ENCODE data around the gene MMD2.
"Not testable (repeated sequence)": the region's sequence is repeated elsewhere in the genome, so short reads cannot be mapped to it uniquely, and the experiment has no call there.

Gene MMD2

DNA sequence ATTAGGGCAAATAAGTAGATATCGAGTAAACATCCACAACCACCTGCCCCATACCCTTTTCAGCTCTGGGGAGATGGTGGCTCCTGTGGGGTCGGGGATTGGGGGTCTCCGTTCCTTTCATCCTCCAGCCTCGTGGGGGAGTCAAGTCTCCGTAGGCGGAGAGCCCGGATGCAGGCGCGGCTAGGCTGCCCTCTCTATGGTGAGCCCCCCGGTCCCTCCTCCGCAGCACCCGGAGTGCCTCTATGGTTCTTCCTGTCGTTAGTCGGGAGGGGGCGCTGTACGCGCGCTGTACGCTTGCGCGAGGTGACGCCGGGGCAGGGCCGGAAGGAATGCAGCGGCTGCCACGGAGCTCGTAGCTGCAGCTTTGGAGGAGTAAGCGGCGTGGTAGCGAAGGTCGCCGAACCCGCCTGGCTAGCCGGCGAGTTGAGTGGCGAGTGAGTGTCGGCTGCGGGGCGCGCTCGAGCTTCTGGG is 14.8 kb upstream of the MMD2 start:
- Histone ChIP-seq H3K79me2 (ENCODE audit: insufficient read depth, low read length) (no peaks in the 10 kb centered on the region), H3K4me3 (ENCODE audit: low read depth, low read length, poor library complexity, severe bottlenecking) (peak overlapping the region; percentile 78), H3K9ac (ENCODE audit: low read length) (peak overlapping the region; percentile 82), H3K9me2 (ENCODE audit: low read depth, low read length) (no peaks in the 10 kb centered on the region), H3F3A (ENCODE audit: insufficient read depth, low read length) (no peaks in the 10 kb centered on the region), H3K9me3 (ENCODE audit: low read length) (no peaks in the 10 kb centered on the region), H3K27ac (ENCODE audit: low read depth, low read length, poor library complexity, severe bottlenecking) (peak overlapping the region; percentile 19), H3K36me3 (ENCODE audit: insufficient read depth, low read length) (peaks cover 27% of the 10 kb centered on the region), H3K27me3 (ENCODE audit: insufficient read depth, low read length) (no peaks in the 10 kb centered on the region), H3K4me1 (ENCODE audit: insufficient read depth, low read length, severe bottlenecking) (peaks cover 8% of the 10 kb centered on the region), H4K20me1 (ENCODE audit: insufficient read depth, low read length) (no peaks in the 10 kb centered on the region), H2AFZ (ENCODE audit: low read length) (no peak overlapping the region), H3K4me2 (ENCODE audit: low read length) (peak overlapping the region; percentile 83)
- TF ChIP-seq EZH2 (IDR thresholded peaks at IDR 0.05; ENCODE audit: borderline replicate concordance, low read length): no peak
- peak; percentile 83 for TF ChIP-seq CTCF (IDR thresholded peaks at IDR 0.05; ENCODE audit: low read length)

- H3K9ac ChIP-seq (ENCODE audit: low read length); H3F3A ChIP-seq (ENCODE audit: insufficient read depth, low read length): not testable (repeated sequence)
Measured at GRCh38 chr7:4972446-4972845, 13.5 kb upstream of the MMD2 start.

GRCh38 chr7:4965295-4966022 is 6.5 kb upstream of the MMD2 start:
- H3F3A ChIP-seq (ENCODE audit: insufficient read depth, low read length): no peaks in the 10 kb centered on the region
- no peaks in the 10 kb centered on the region for H4K20me1 ChIP-seq (ENCODE audit: insufficient read depth, low read length)
- no peak overlapping the region for H3K4me2 ChIP-seq (ENCODE audit: low read length)
- H3K9me3 ChIP-seq (ENCODE audit: low read length): no peaks in the 10 kb centered on the region
- no peaks in the 10 kb centered on the region for H3K4me1 ChIP-seq (ENCODE audit: insufficient read depth, low read length, severe bottlenecking)
- no peak overlapping the region for H3K27ac ChIP-seq (ENCODE audit: low read depth, low read length, poor library complexity, severe bottlenecking)
- no peaks in the 10 kb centered on the region for H3K36me3 ChIP-seq (ENCODE audit: insufficient read depth, low read length)
- H2AFZ ChIP-seq (ENCODE audit: low read length): no peak overlapping the region
- no peak overlapping the region for H3K9ac ChIP-seq (ENCODE audit: low read length)
- no peak for TF ChIP-seq EZH2 (IDR thresholded peaks at IDR 0.05; ENCODE audit: borderline replicate concordance, low read length)
- no peak for TF ChIP-seq CTCF (IDR thresholded peaks at IDR 0.05; ENCODE audit: low read length)
- no peaks in the 10 kb centered on the region for H3K79me2 ChIP-seq (ENCODE audit: insufficient read depth, low read length)
- H3K27me3 ChIP-seq (ENCODE audit: insufficient read depth, low read length): no peaks in the 10 kb centered on the region
- no peak overlapping the region for H3K4me3 ChIP-seq (ENCODE audit: low read depth, low read length, poor library complexity, severe bottlenecking)
- no peaks in the 10 kb centered on the region for H3K9me2 ChIP-seq (ENCODE audit: low read depth, low read length)

More at GRCh38 chr7:4972446-4972845, 13.5 kb upstream of the MMD2 start:
- H2AFZ ChIP-seq (ENCODE audit: low read length); H4K20me1 ChIP-seq (ENCODE audit: insufficient read depth, low read length); H3K4me2 ChIP-seq (ENCODE audit: low read length); H3K27ac ChIP-seq (ENCODE audit: low read depth, low read length, poor library complexity, severe bottlenecking); H3K79me2 ChIP-seq (ENCODE audit: insufficient read depth, low read length); H3K9me3 ChIP-seq (ENCODE audit: low read length); H3K9me2 ChIP-seq (ENCODE audit: low read depth, low read length); H3K4me1 ChIP-seq (ENCODE audit: insufficient read depth, low read length, severe bottlenecking); H3K27me3 ChIP-seq (ENCODE audit: insufficient read depth, low read length); H3K4me3 ChIP-seq (ENCODE audit: low read depth, low read length, poor library complexity, severe bottlenecking): not testable (repeated sequence)
- peaks cover 15% of the 10 kb centered on the region for H3K36me3 ChIP-seq (ENCODE audit: insufficient read depth, low read length)

DNA sequence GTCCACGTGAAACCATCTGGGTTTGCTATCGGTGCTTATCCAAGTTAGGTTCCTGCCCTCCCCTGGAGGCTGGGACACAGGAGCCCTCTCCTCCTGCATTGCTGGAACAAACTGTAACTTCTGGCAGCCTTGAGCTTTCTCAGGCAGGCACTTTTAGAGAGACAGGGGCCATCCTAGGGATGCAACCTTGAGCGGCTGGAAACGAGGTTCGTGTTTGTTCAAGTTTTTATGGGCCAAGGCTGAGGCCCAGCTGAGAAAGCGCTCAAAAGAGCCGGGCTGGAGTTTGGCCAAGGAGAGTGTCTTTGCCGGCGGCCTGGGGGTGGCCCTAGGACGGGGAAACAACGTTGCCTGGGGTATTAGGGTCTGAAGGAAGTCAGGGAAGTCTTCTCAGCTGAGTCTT is 5.5 kb upstream of the MMD2 start:
- H3K9me3 ChIP-seq (ENCODE audit: low read length): no peaks in the 10 kb centered on the region
- H3K9ac ChIP-seq (ENCODE audit: low read length): no peak overlapping the region
- H3F3A ChIP-seq (ENCODE audit: insufficient read depth, low read length): no peaks in the 10 kb centered on the region
- H3K4me2 ChIP-seq (ENCODE audit: low read length): no peak overlapping the region
- H3K79me2 ChIP-seq (ENCODE audit: insufficient read depth, low read length): no peaks in the 10 kb centered on the region
- H3K27me3 ChIP-seq (ENCODE audit: insufficient read depth, low read length): no peaks in the 10 kb centered on the region
- no peaks in the 10 kb centered on the region for H3K9me2 ChIP-seq (ENCODE audit: low read depth, low read length)
- no peaks in the 10 kb centered on the region for H4K20me1 ChIP-seq (ENCODE audit: insufficient read depth, low read length)
- H3K36me3 ChIP-seq (ENCODE audit: insufficient read depth, low read length): no peaks in the 10 kb centered on the region
- H2AFZ ChIP-seq (ENCODE audit: low read length): no peak overlapping the region
- H3K4me1 ChIP-seq (ENCODE audit: insufficient read depth, low read length, severe bottlenecking): no peaks in the 10 kb centered on the region
- H3K4me3 ChIP-seq (ENCODE audit: low read depth, low read length, poor library complexity, severe bottlenecking): no peak overlapping the region
- no peak overlapping the region for H3K27ac ChIP-seq (ENCODE audit: low read depth, low read length, poor library complexity, severe bottlenecking)
- no peak for TF ChIP-seq EZH2 (IDR thresholded peaks at IDR 0.05; ENCODE audit: borderline replicate concordance, low read length)
- no peak for TF ChIP-seq CTCF (IDR thresholded peaks at IDR 0.05; ENCODE audit: low read length)
